ENCODE measurements around the gene TSPAN10. TPM values are rescaled to one million over a fixed set of nuclear protein-coding genes. Genes with fewer than 3 reads are reported as not detected.

Gene TSPAN10
- total and polyA plus RNA-seq, 2 of the 4 experiments (the other 2 are of a cell fraction), result 1.4 to 4.5 TPM

GRCh38 chr17:81631482-81631881 is 5.5 kb upstream of the TSPAN10 start:
- no peak overlapping the region for H2BK15ac ChIP-seq (ENCODE audit: low read depth, low read length)
- no peak overlapping the region for H3K18ac ChIP-seq (ENCODE audit: low read depth, low read length)
- no peak overlapping the region for H2BK5ac ChIP-seq (ENCODE audit: low read depth, low read length, poor library complexity, severe bottlenecking)
- no peak overlapping the region for H2AK9ac ChIP-seq (replicated peaks; ENCODE audit: low read depth, low read length, poor library complexity)
- peaks cover 14% of the 10 kb centered on the region for H3K9me1 ChIP-seq (ENCODE audit: insufficient read depth, low read length)
- DNase-seq (no peak), ATAC-seq (ENCODE audit: low read depth) (no peak)
- peaks cover 6% of the 10 kb centered on the region for H3K4me1 ChIP-seq (ENCODE audit: control insufficient read depth, insufficient read depth, low read length)
- H4K91ac ChIP-seq (ENCODE audit: insufficient read depth, low read depth, low read length), result no peak overlapping the region
- no TSS peak for BruUV-seq (replicated peaks)
- H3K27ac ChIP-seq (ENCODE audit: insufficient read depth, low read length), result no peak overlapping the region
- dilution Hi-C loops (cut with HindIII; ENCODE audit: low sequenced_read_pairs, unreplicated experiment) (no loop called here), intact Hi-C loops (cut with micrococcal nuclease) (no loop called here), in situ Hi-C loops (cut with MboI; ENCODE audit: low sequenced_read_pairs) (no loop called here)
- H4K5ac ChIP-seq (ENCODE audit: low read depth, low read length), result no peak overlapping the region
- ChIA-PET CTCF (interaction anchor here (0.6 kb wide), 1 partner anchor 24 kb away, joined by 5 read pairs; no protein-coding TSS in a partner anchor), POLR2A (ENCODE audit: unreplicated experiment) (interaction anchor here (0.6 kb wide), 1 partner anchor 119 kb away, joined by 3 read pairs; the partner anchor contains the start of gene ACTG1)
- H3K56ac ChIP-seq (ENCODE audit: extremely low read depth, insufficient read depth, low read length), result no peak overlapping the region
- 96% methylated on average over 3 of the region's 7 CpGs; no CpG with 5 or more reads in 1 of the 2 experiments for WGBS, 2 experiments (ENCODE audit: extremely low coverage in 2 of 2, insufficient read length in 1 of 2)
- H4K8ac ChIP-seq (ENCODE audit: low read depth in 2 of 2, low read length in 2 of 2), result no peak overlapping the region
- no peak overlapping the region for H3K9ac ChIP-seq (ENCODE audit: low read depth, low read length)
- H4K20me1 ChIP-seq (ENCODE audit: insufficient read depth, low read length), result peaks cover 60% of the 10 kb centered on the region
- peaks cover 25% of the 10 kb centered on the region for H3K36me3 ChIP-seq (ENCODE audit: control insufficient read depth, insufficient read depth, low read length)
- H3K27me3 ChIP-seq (ENCODE audit: control insufficient read depth, insufficient read depth, low read length), result no peaks in the 10 kb centered on the region
- no peak overlapping the region for H2AFZ ChIP-seq (replicated peaks; ENCODE audit: low read length, poor library complexity)
- H2BK20ac ChIP-seq (ENCODE audit: low read depth, low read length), result no peak overlapping the region
- H3K4me2 ChIP-seq (ENCODE audit: low read depth, low read length), result no peak overlapping the region
- peaks cover 13 to 41% of the 10 kb centered on the region in 2 experiments for H3K79me1 ChIP-seq (ENCODE audit: low read depth in 1 of 2, low read length in 2 of 2)
- no peak overlapping the region for H3K14ac ChIP-seq (replicated peaks; ENCODE audit: low read depth, low read length)
- H2BK120ac ChIP-seq (ENCODE audit: low read depth, low read length), result no peak overlapping the region
- 0 out of 2 replicates have a peak overlapping the region, but pooled peaks have one; percentile 49 for H3K23ac ChIP-seq (ENCODE audit: low read depth, low read length)
- no peak overlapping the region for H2AK5ac ChIP-seq (ENCODE audit: low read depth, low read length)
- no peak overlapping the region for H3K4ac ChIP-seq (ENCODE audit: low read depth, low read length)
- H3K9me3 ChIP-seq (ENCODE audit: control insufficient read depth, insufficient read depth, low read length), result no peaks in the 10 kb centered on the region
- no peak for TF ChIP-seq USF2 (IDR thresholded peaks at IDR 0.05; ENCODE audit: low read depth, low read length)
- no peak for TF ChIP-seq CTCF (conservative IDR thresholded peaks at IDR 0.05; ENCODE audit: low read depth, low read length)
- TF ChIP-seq RFX5 (IDR thresholded peaks at IDR 0.05; ENCODE audit: low read depth, low read length), result no peak
- no peak for TF ChIP-seq POLR2A (IDR thresholded peaks at IDR 0.05; ENCODE audit: low read depth, low read length)
- no peak for TF ChIP-seq CHD1 (IDR thresholded peaks at IDR 0.05; ENCODE audit: low read depth, low read length)
- TF ChIP-seq RCOR1 (IDR thresholded peaks at IDR 0.05; ENCODE audit: insufficient replicate concordance, low read length), result no peak
- no peak for TF ChIP-seq MXI1 (IDR thresholded peaks at IDR 0.05; ENCODE audit: borderline replicate concordance, low read depth, low read length)
- no peak for TF ChIP-seq RAD21 (IDR thresholded peaks at IDR 0.05; ENCODE audit: low read length)
- TF ChIP-seq FOS (IDR thresholded peaks at IDR 0.05; ENCODE audit: low read depth, low read length), result no peak
- TF ChIP-seq SMC3 (IDR thresholded peaks at IDR 0.05; ENCODE audit: low read depth, low read length), result no peak
- no peak for TF ChIP-seq CEBPB (IDR thresholded peaks at IDR 0.05; ENCODE audit: low read depth, low read length)
- no peak for TF ChIP-seq BHLHE40 (IDR thresholded peaks at IDR 0.05; ENCODE audit: low read depth, low read length)
- TF ChIP-seq MAZ (IDR thresholded peaks at IDR 0.05; ENCODE audit: borderline replicate concordance, low read depth, low read length), result no peak
- H3K4me3 ChIP-seq (ENCODE audit: insufficient read depth, low read depth, low read length), result no peak overlapping the region
